NCI-H1105 (cell line): ENCODE results near the gene SUDS3.
A peak's percentile ranks its signal among the peaks of the same experiment; 100 is the strongest.
"Not testable (repeated sequence)": the region's sequence is repeated elsewhere in the genome, so short reads cannot be mapped to it uniquely, and the experiment has no call there.

Source experiments
- DNase-seq: peaks from one replicate; lab custom pipeline; 2025; lab: John Stamatoyannopoulos, UW

The SUDS3 gene

GRCh38 chr12:118398524-118398923 is 22.2 kb downstream of the SUDS3 start:
- DNase-seq = no peak

GRCh38 chr12:118398940-118399339 is 22.6 kb downstream of the SUDS3 start:
- no peak for DNase-seq

GRCh38 chr12:118402251-118402650 is 25.9 kb downstream of the SUDS3 start:
- DNase-seq = no peak

GRCh38 chr12:118404876-118405521 is 28.6 kb downstream of the SUDS3 start:
- DNase-seq = peak; percentile 60

- DNase-seq = not testable (repeated sequence)
Observed at GRCh38 chr12:118408241-118408640, 31.9 kb downstream of the SUDS3 start.

- no peak for DNase-seq
Observed at GRCh38 chr12:118409834-118410233, 33.5 kb downstream of the SUDS3 start.

GRCh38 chr12:118417942-118418341 is 41.6 kb downstream of the SUDS3 start:
- no peak for DNase-seq

GRCh38 chr12:118418385-118419057 is 42.2 kb downstream of the SUDS3 start:
- no peak for DNase-seq

GRCh38 chr12:118420673-118421072 is 44.3 kb downstream of the SUDS3 start:
- DNase-seq = no peak

- DNase-seq = no peak
Observed at GRCh38 chr12:118424884-118425283, 48.5 kb downstream of the SUDS3 start.

GRCh38 chr12:118425364-118425763 is 49.0 kb downstream of the SUDS3 start:
- no peak for DNase-seq

GRCh38 chr12:118427819-118428218 is 51.5 kb downstream of the SUDS3 start:
- DNase-seq = no peak

GRCh38 chr12:118428643-118429042 is 52.3 kb downstream of the SUDS3 start:
- no peak for DNase-seq

- DNase-seq = peak; percentile 82
Observed at GRCh38 chr12:118429688-118430383, 53.5 kb downstream of the SUDS3 start.

- no peak for DNase-seq
Observed at GRCh38 chr12:118430516-118430915, 54.2 kb downstream of the SUDS3 start.

- DNase-seq = no peak
Observed at GRCh38 chr12:118432812-118433545, 56.6 kb downstream of the SUDS3 start.

GRCh38 chr12:118436002-118436730 is 59.8 kb downstream of the SUDS3 start:
- no peak for DNase-seq

- no peak for DNase-seq
Observed at GRCh38 chr12:118436986-118437385, 60.6 kb downstream of the SUDS3 start.

- no peak for DNase-seq
Observed at GRCh38 chr12:118439068-118439467, 62.7 kb downstream of the SUDS3 start.

GRCh38 chr12:118446247-118446646 is 69.9 kb downstream of the SUDS3 start:
- no peak for DNase-seq

GRCh38 chr12:118447181-118447580 is 70.8 kb downstream of the SUDS3 start:
- DNase-seq = no peak

- no peak for DNase-seq
Observed at GRCh38 chr12:118448341-118448740, 72.0 kb downstream of the SUDS3 start.
